Kidney epithelial cell (primary cell): ENCODE data around the gene MPV17L2. TPM values are rescaled to one million over a fixed set of nuclear protein-coding genes. Genes with fewer than 3 reads are reported as not detected.
"Not testable (repeated sequence)": the region's sequence is repeated elsewhere in the genome, so short reads cannot be mapped to it uniquely, and the experiment has no call there.

Experiments used
- DNase-seq: peaks from one replicate; pipeline ENCODE4 v3.0.0-alpha.2; 2010; ENCODE audit warnings: low read depth
- H3K27me3 ChIP-seq: 2 replicates; pipeline ENCODE4 v1.6.0; 2011; ENCODE audit warnings: low read length; ENCODE audit not compliant: control insufficient read depth, insufficient read depth
- H3K36me3 ChIP-seq: 2 replicates; pipeline ENCODE4 v1.5.1; 2011; ENCODE audit warnings: low read length; ENCODE audit not compliant: control insufficient read depth, insufficient read depth
- H3K4me3 ChIP-seq: 2 replicates; pipeline ENCODE4 v1.5.1; 2011; ENCODE audit warnings: low read depth, mild to moderate bottlenecking, control low read depth, low read length
- CTCF ChIP-seq: IDR thresholded peaks from 2 replicates; pipeline ENCODE4 v1.5.1; 2011; ENCODE audit warnings: mild to moderate bottlenecking, moderate library complexity, low read length, control low read depth, inconsistent platforms; ENCODE audit not compliant: insufficient read depth, poor library complexity, severe bottlenecking
- total RNA-seq: library from RNA; depleted of rRNA; stranded (reverse); fragments of >200 nt; gene quantifications from 2 replicates; pipeline ENCODE4 v1.2.3, GENCODE V29; 2015

MPV17L2 gene
- total RNA-seq, 1 donor from 2014 or later = 70.6 TPM

GRCh38 chr19:18158467-18158866 is 34.6 kb upstream of the MPV17L2 start:
- no peak for TF ChIP-seq CTCF

GRCh38 chr19:18159059-18159616 is 33.9 kb upstream of the MPV17L2 start:
- H3K36me3 ChIP-seq, DNase-seq, H3K27me3 ChIP-seq, H3K4me3 ChIP-seq: not testable (repeated sequence)

More at GRCh38 chr19:18158467-18158866, 34.6 kb upstream of the MPV17L2 start:
- H3K27me3 ChIP-seq = no peaks in the 10 kb centered on the region
- H3K36me3 ChIP-seq = no peaks in the 10 kb centered on the region
- DNase-seq = no peak
- no peak overlapping the region for H3K4me3 ChIP-seq

- Histone ChIP-seq H3K4me3 (no peak overlapping the region), H3K27me3 (no peaks in the 10 kb centered on the region), H3K36me3 (no peaks in the 10 kb centered on the region)
- TF ChIP-seq CTCF = no peak
- no peak for DNase-seq
These were observed 33.2 kb upstream of the MPV17L2 start for GRCh38 chr19:18159810-18160209.

GRCh38 chr19:18160493-18160970 is 32.5 kb upstream of the MPV17L2 start:
- no peak overlapping the region for H3K4me3 ChIP-seq
- no peaks in the 10 kb centered on the region for H3K36me3 ChIP-seq
- no peaks in the 10 kb centered on the region for H3K27me3 ChIP-seq
- DNase-seq = no peak
- no peak for TF ChIP-seq CTCF

- no peaks in the 10 kb centered on the region for H3K27me3 ChIP-seq
- DNase-seq = no peak
- no peaks in the 10 kb centered on the region for H3K36me3 ChIP-seq
- no peak overlapping the region for H3K4me3 ChIP-seq
- TF ChIP-seq CTCF = peak; percentile 26
These were observed 31.9 kb upstream of the MPV17L2 start for GRCh38 chr19:18160971-18161635.

GRCh38 chr19:18161636-18162002 is 31.4 kb upstream of the MPV17L2 start:
- Histone ChIP-seq H3K36me3 (no peaks in the 10 kb centered on the region), H3K27me3 (no peaks in the 10 kb centered on the region), H3K4me3 (no peak overlapping the region)
- DNase-seq = no peak
- no peak for TF ChIP-seq CTCF
